ENCODE measurements around the gene ADCY2. TPM values are rescaled to one million over a fixed set of nuclear protein-coding genes. Genes with fewer than 3 reads are reported as not detected.

Gene ADCY2
- polyA plus RNA-seq, 4 donors: 0.87 to 3.7 (median 2.2) TPM

DNA sequence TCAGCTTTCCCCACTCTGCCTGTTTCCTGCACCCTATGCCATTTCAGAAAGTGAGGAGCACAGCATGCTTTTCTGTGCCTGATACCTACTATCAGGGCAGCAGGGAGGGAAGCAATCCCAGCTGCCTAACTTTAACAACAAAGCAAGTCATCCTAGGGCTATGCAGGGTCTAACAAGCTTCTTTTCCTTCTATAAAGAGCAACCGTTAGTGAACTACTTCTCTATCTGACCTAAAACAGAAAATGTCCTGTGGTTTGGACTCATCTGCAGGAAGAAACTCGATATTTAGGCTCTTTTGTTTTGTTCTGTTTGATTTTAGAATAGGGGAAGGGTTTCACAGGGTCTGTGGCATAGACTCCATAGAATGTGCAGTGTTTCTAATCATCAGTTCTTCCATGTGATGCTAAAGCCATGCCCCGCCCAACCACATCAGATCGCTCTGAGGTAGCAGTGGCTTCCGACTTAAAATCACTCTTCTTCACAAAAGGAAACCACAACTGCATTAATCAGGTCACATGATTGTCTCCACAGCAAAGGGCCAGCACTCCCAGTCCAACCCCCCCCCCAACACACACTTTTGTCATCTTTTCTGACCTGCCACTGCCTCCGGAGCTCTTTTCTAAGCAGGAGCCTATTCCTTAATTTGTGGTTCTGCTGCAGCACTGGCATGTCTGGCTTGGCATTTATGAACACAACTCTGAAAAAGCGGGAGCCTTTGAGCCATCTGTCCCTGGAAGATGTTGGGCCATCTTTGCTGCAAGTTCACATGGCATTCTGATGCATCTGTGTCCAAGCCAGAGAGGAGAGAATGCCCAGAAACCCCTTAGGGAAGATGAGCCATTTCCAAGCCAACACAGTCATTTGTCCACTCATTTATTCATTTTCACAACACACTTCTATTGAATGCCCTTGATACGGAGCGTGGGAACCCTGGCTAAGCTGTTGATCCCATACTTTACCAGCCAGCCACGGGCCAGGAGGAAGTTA, 383.4 kb downstream of the ADCY2 start:
- Histone ChIP-seq H3K27me3 (ENCODE audit: control insufficient read depth in 3 of 3, insufficient read depth in 3 of 3, low read length in 3 of 3) (no peaks in the 10 kb centered on the region), H3K36me3 (ENCODE audit: control insufficient read depth in 3 of 3, insufficient read depth in 2 of 3, low read depth in 1 of 3, low read length in 3 of 3) (no peaks in the 10 kb centered on the region), H3K27ac (ENCODE audit: low read depth in 1 of 3, low read length in 2 of 3) (no peak overlapping the region), H3K9me3 (ENCODE audit: control insufficient read depth in 2 of 2, insufficient read depth in 1 of 2, low read depth in 1 of 2, low read length in 1 of 2) (no peaks in the 10 kb centered on the region), H3K4me3 (ENCODE audit: low read depth in 1 of 3, low read length in 3 of 3) (no peak overlapping the region), H3K4me1 (ENCODE audit: control insufficient read depth in 3 of 3, insufficient read depth in 2 of 3, low read depth in 1 of 3, low read length in 2 of 3) (no peaks in the 10 kb centered on the region)
- DNase-seq (no peak), FAIRE-seq (no peak)
- 60 to 68% (median 66%) methylated on average over 10 of the region's 10 CpGs for WGBS, 3 donors

DNA sequence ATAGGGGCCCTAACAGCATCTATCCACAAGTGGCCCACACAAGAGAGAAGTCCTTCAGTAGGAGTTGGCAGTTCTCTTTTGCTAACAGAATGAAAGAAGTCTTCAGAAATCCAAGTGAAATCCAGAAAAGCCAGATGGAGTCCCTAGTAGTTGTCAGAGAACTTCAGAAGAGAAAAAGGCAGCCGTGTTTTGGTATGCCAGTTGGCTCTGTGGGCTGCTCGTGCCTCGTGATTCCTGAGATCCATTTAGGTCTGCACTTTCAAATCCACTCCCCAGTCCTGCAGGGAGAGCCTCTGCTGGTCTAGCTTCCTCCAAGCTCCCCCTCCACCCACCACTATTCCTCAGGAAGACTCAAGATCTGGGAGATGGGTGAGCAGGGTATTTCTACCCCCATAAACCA, 386.0 kb downstream of the ADCY2 start:
- DNase-seq (no peak), FAIRE-seq (no peak)
- Histone ChIP-seq H3K36me3 (ENCODE audit: control insufficient read depth in 3 of 3, insufficient read depth in 2 of 3, low read depth in 1 of 3, low read length in 3 of 3) (no peaks in the 10 kb centered on the region), H3K27me3 (ENCODE audit: control insufficient read depth in 3 of 3, insufficient read depth in 3 of 3, low read length in 3 of 3) (no peaks in the 10 kb centered on the region), H3K27ac (ENCODE audit: low read depth in 1 of 3, low read length in 2 of 3) (no peak overlapping the region), H3K9me3 (ENCODE audit: control insufficient read depth in 2 of 2, insufficient read depth in 1 of 2, low read depth in 1 of 2, low read length in 1 of 2) (no peaks in the 10 kb centered on the region), H3K4me3 (ENCODE audit: low read depth in 1 of 3, low read length in 3 of 3) (no peak overlapping the region), H3K4me1 (ENCODE audit: control insufficient read depth in 3 of 3, insufficient read depth in 2 of 3, low read depth in 1 of 3, low read length in 2 of 3) (no peaks in the 10 kb centered on the region)
- 36 to 47% (median 46%) methylated on average over 3 of the region's 3 CpGs for WGBS, 3 donors

DNA sequence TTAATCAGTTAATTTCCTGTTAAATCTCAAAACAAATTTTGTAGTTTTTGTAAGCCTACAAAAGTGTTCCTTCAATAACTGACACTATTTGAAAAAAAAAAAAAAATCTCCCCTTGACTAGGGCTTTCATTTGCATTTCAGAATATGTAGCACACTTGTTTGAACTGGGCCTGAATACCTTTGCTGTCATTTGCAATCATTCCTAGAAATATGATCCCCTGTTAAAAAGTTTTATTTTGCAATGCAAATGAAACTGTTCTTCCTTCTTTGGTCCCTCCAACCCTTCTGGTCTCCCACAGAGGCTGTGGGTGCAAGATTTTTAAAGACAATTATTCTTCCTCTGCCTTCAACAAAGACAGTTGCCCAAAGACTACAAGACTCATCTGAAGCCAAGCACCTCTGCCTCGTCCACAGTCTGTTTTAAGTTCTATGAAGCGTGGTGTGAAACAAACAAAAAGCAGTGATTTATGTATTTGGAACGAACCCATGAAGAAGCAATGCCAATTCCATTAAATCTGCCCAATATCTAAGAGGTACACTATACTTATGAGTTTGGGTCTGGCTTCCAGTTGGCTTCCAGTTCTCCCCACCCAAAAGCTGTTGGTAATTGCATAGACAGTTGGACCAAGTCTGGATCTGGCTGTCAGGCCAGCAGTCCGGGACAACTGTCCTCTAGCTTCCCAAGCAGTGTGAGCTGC, 388.9 kb downstream of the ADCY2 start:
- Histone ChIP-seq H3K9me3 (ENCODE audit: control insufficient read depth in 2 of 2, insufficient read depth in 1 of 2, low read depth in 1 of 2, low read length in 1 of 2) (no peaks in the 10 kb centered on the region), H3K27ac (ENCODE audit: low read depth in 1 of 3, low read length in 2 of 3) (no peak overlapping the region), H3K36me3 (ENCODE audit: control insufficient read depth in 3 of 3, insufficient read depth in 2 of 3, low read depth in 1 of 3, low read length in 3 of 3) (no peaks in the 10 kb centered on the region), H3K27me3 (ENCODE audit: control insufficient read depth in 3 of 3, insufficient read depth in 3 of 3, low read length in 3 of 3) (no peaks in the 10 kb centered on the region), H3K4me3 (ENCODE audit: low read depth in 1 of 3, low read length in 3 of 3) (no peak overlapping the region), H3K4me1 (ENCODE audit: control insufficient read depth in 3 of 3, insufficient read depth in 2 of 3, low read depth in 1 of 3, low read length in 2 of 3) (no peaks in the 10 kb centered on the region)
- FAIRE-seq (no peak), DNase-seq (no peak)
- WGBS, 3 donors: 76 to 87% (median 80%) methylated on average over 4 of the region's 4 CpGs

DNA sequence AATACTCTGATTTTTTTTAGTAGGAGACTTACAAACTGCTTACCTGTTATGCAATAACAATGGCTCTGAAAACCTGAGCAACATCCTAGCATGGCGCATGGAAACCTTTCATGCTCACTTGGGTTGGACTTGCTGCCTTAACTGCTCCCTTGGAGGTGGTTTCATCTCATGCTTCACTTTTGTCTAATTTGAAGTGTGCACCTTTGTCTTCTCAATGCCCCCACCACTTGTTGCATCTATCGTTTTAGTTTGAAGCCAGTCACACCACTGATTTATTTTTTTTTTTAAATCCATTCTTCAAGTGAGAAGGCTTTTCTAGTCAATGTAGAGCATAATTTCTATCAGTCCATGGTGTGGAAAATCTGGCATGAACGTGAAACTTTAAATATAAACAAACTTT, 391.8 kb downstream of the ADCY2 start:
- Histone ChIP-seq H3K4me3 (ENCODE audit: low read depth in 1 of 3, low read length in 3 of 3) (no peak overlapping the region), H3K27me3 (ENCODE audit: control insufficient read depth in 3 of 3, insufficient read depth in 3 of 3, low read length in 3 of 3) (no peaks in the 10 kb centered on the region), H3K27ac (ENCODE audit: low read depth in 1 of 3, low read length in 2 of 3) (no peak overlapping the region), H3K4me1 (ENCODE audit: control insufficient read depth in 3 of 3, insufficient read depth in 2 of 3, low read depth in 1 of 3, low read length in 2 of 3) (no peaks in the 10 kb centered on the region), H3K36me3 (ENCODE audit: control insufficient read depth in 3 of 3, insufficient read depth in 2 of 3, low read depth in 1 of 3, low read length in 3 of 3) (no peaks in the 10 kb centered on the region), H3K9me3 (ENCODE audit: control insufficient read depth in 2 of 2, insufficient read depth in 1 of 2, low read depth in 1 of 2, low read length in 1 of 2) (no peaks in the 10 kb centered on the region)
- no peak for FAIRE-seq
- 86 to 96% (median 90%) methylated on average over 3 of the region's 3 CpGs for WGBS, 3 donors
- DNase-seq: no peak

DNA sequence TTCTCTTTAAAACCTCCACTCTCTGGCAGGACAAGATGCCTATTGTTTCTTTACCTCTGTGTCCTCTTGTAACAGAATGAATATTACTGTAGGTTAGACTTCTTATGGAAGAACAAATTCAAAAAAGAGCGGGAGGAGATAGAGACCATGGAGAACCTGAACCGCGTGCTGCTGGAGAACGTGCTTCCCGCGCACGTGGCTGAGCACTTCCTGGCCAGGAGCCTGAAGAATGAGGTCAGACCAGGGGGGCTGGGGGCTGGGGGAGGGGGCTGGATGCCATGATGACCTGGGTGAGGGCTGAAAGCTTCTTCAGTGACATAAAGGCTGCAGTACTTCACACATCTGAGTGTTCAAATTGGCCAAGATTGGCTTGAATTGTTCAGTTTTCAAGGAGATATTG, 393.6 kb downstream of the ADCY2 start:
- DNase-seq: no peak
- no peaks in the 10 kb centered on the region for H3K36me3 ChIP-seq (ENCODE audit: control insufficient read depth in 3 of 3, insufficient read depth in 2 of 3, low read depth in 1 of 3, low read length in 3 of 3)
- H3K9me3 ChIP-seq (ENCODE audit: control insufficient read depth in 2 of 2, insufficient read depth in 1 of 2, low read depth in 1 of 2, low read length in 1 of 2): no peaks in the 10 kb centered on the region
- no peaks in the 10 kb centered on the region for H3K27me3 ChIP-seq (ENCODE audit: control insufficient read depth in 3 of 3, insufficient read depth in 3 of 3, low read length in 3 of 3)
- 89 to 96% (median 95%) methylated on average over 7 of the region's 7 CpGs for WGBS, 3 donors
- no peak for FAIRE-seq
- H3K27ac ChIP-seq (ENCODE audit: low read depth in 1 of 3, low read length in 2 of 3): no peak overlapping the region
- H3K4me1 ChIP-seq (ENCODE audit: control insufficient read depth in 3 of 3, insufficient read depth in 2 of 3, low read depth in 1 of 3, low read length in 2 of 3): no peaks in the 10 kb centered on the region
- no peak overlapping the region for H3K4me3 ChIP-seq (ENCODE audit: low read depth in 1 of 3, low read length in 3 of 3)

DNA sequence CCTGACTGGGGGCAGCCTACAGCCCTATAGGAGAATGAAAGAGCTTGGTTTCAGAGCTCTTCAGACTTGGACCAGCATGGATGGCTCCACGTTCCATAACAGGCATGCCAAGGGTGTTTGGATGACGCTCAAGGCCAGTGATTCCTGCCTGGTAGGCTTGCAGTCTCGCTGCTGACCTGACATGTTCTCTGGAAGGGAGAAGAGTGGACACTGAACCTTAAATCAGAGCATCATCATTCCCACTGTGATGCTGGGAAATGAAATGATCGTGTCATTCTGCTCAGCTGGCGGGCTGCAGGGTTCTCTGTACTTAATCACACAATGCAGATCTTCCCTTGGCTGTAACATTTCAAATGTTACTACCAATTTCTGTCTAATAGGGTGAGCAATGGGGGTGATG, 398.0 kb downstream of the ADCY2 start:
- WGBS, 3 donors: 69 to 83% (median 73%) methylated on average over 5 of the region's 5 CpGs
- H3K4me3 ChIP-seq (ENCODE audit: low read depth in 1 of 3, low read length in 3 of 3): no peak overlapping the region
- H3K36me3 ChIP-seq (ENCODE audit: control insufficient read depth in 3 of 3, insufficient read depth in 2 of 3, low read depth in 1 of 3, low read length in 3 of 3): no peaks in the 10 kb centered on the region
- no peaks in the 10 kb centered on the region for H3K27me3 ChIP-seq (ENCODE audit: control insufficient read depth in 3 of 3, insufficient read depth in 3 of 3, low read length in 3 of 3)
- FAIRE-seq: no peak
- H3K27ac ChIP-seq (ENCODE audit: low read depth in 1 of 3, low read length in 2 of 3): no peak overlapping the region
- H3K4me1 ChIP-seq (ENCODE audit: control insufficient read depth in 3 of 3, insufficient read depth in 2 of 3, low read depth in 1 of 3, low read length in 2 of 3): no peaks in the 10 kb centered on the region
- no peaks in the 10 kb centered on the region for H3K9me3 ChIP-seq (ENCODE audit: control insufficient read depth in 2 of 2, insufficient read depth in 1 of 2, low read depth in 1 of 2, low read length in 1 of 2)
- DNase-seq: no peak

DNA sequence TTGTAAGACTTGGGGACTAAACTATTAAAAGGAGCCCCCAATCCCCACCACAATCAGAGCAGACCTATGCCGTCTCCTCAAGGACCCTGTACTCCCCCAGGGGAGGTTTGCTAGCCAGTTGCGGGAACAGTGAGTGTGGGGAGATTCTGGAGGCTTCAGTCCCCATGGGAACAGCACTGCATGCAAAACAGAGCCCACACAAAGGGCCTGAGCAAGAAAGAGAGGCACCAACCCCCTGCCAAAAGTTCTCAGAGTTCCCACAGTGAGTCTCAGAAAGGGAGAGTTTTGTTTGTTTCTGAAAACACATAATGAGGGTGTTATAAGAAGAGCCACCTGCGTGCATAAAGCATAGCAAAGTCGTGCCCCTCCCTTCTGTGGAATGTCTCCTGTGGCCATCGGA, 398.4 kb downstream of the ADCY2 start:
- no peak for FAIRE-seq

DNA sequence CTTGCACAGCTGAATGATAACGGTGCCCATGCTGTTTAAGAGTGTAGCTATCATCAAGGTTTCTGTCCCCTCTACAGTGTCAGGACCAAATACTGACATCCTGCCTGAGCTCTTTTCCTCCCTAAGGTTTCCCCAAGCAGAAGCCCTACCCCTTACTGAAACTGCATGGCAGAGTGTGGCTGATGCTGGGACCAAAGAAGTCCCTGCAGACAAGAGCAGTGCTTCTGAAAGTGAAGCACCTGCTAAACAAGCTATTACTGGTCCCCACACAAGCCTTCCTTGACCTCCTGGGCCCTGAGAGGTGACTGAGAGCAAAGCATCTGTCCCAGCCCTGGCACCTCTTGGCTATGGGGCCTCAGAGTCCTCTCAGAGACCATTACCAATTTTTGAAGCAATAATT, 398.9 kb downstream of the ADCY2 start:
- 48 to 73% (median 64%) methylated on average over 1 of the region's 1 CpG for WGBS, 3 donors
- H3K4me3 ChIP-seq (ENCODE audit: low read depth in 1 of 3, low read length in 3 of 3): no peak overlapping the region
- FAIRE-seq: no peak

More for the DNA sequence above, 398.4 kb downstream of the ADCY2 start:
- H3K36me3 ChIP-seq (ENCODE audit: control insufficient read depth in 3 of 3, insufficient read depth in 2 of 3, low read depth in 1 of 3, low read length in 3 of 3): no peaks in the 10 kb centered on the region
- H3K4me3 ChIP-seq (ENCODE audit: low read depth in 1 of 3, low read length in 3 of 3): no peak overlapping the region
- no peak overlapping the region for H3K27ac ChIP-seq (ENCODE audit: low read depth in 1 of 3, low read length in 2 of 3)
- H3K4me1 ChIP-seq (ENCODE audit: control insufficient read depth in 3 of 3, insufficient read depth in 2 of 3, low read depth in 1 of 3, low read length in 2 of 3): no peaks in the 10 kb centered on the region
- no peak for DNase-seq
- WGBS, 3 donors: 37 to 47% (median 41%) methylated on average over 5 of the region's 5 CpGs
- no peaks in the 10 kb centered on the region for H3K9me3 ChIP-seq (ENCODE audit: control insufficient read depth in 2 of 2, insufficient read depth in 1 of 2, low read depth in 1 of 2, low read length in 1 of 2)
- H3K27me3 ChIP-seq (ENCODE audit: control insufficient read depth in 3 of 3, insufficient read depth in 3 of 3, low read length in 3 of 3): no peaks in the 10 kb centered on the region

More for the DNA sequence above, 398.9 kb downstream of the ADCY2 start:
- H3K36me3 ChIP-seq (ENCODE audit: control insufficient read depth in 3 of 3, insufficient read depth in 2 of 3, low read depth in 1 of 3, low read length in 3 of 3): no peaks in the 10 kb centered on the region
- no peak overlapping the region for H3K27ac ChIP-seq (ENCODE audit: low read depth in 1 of 3, low read length in 2 of 3)
- no peak for DNase-seq
- H3K9me3 ChIP-seq (ENCODE audit: control insufficient read depth in 2 of 2, insufficient read depth in 1 of 2, low read depth in 1 of 2, low read length in 1 of 2): no peaks in the 10 kb centered on the region
- no peaks in the 10 kb centered on the region for H3K27me3 ChIP-seq (ENCODE audit: control insufficient read depth in 3 of 3, insufficient read depth in 3 of 3, low read length in 3 of 3)
- H3K4me1 ChIP-seq (ENCODE audit: control insufficient read depth in 3 of 3, insufficient read depth in 2 of 3, low read depth in 1 of 3, low read length in 2 of 3): no peaks in the 10 kb centered on the region
